ENCODE data around the gene REST.

DNA sequence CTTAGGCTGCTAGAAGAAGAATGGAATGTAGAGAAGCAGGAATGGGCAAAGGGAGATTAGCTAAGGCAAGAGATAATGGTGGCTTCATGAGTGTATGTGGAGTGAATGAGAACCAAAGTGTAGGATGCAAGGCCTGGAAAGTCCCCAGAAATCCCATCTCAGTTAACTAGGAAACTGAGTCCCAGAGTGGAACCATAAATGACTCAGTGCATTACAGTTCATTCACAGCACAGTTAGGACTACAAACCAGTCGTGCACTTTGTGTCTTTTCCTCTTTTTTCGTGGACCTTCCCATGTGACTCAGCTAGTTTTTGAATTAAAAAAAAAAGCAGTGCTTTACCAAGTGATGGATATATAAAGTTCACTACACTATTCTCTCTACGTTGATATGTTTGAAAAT lies 27.7 kb upstream of the REST start:
- TF ChIP-seq POLR2A (IDR thresholded peaks at IDR 0.05) (no peak), CTCF (IDR thresholded peaks at IDR 0.05) (no peak)

All from upper lobe of left lung (tissue), 4 donors.